Measurements from ENCODE around the gene SLC38A5.
"Not testable (repeated sequence)": the region's sequence is repeated elsewhere in the genome, so short reads cannot be mapped to it uniquely, and the experiment has no call there.

SLC38A5 gene

GRCh38 chrX:48467281-48467761 is 2.7 kb downstream of the SLC38A5 start:
- DNase-seq (ENCODE audit: low read depth) = no peak

- DNase-seq (ENCODE audit: low read depth) = no peak
Observed at GRCh38 chrX:48466696-48467095, 3.4 kb downstream of the SLC38A5 start.

GRCh38 chrX:48465336-48465933 is 4.6 kb downstream of the SLC38A5 start:
- DNase-seq (ENCODE audit: low read depth) = peak; percentile 39

DNA sequence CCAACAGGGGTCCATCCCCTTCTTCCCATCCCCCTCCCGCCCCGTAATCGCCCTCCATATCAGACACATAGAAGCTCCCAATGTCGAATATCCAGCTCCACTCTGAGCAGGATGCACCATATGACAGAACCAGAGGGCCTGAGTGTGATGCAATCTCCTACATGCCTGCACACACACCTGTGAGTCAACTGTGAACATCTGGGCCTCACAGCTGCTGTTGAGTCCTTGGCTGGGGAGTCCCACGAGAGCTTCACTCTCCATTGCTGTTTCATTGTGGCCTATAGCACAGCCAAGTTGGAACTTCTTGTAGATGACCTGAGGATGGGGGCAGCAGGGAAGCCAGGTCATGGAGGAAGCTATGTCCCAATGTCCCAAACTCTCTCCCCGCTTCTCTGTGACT is 8.2 kb downstream of the SLC38A5 start:
- no peak for DNase-seq (ENCODE audit: low read depth)

GRCh38 chrX:48460606-48461005 is 9.5 kb downstream of the SLC38A5 start:
- no peak for DNase-seq (ENCODE audit: low read depth)

GRCh38 chrX:48460031-48460430 is 10.0 kb downstream of the SLC38A5 start:
- DNase-seq (ENCODE audit: low read depth) = no peak

GRCh38 chrX:48459483-48459882 is 10.6 kb downstream of the SLC38A5 start:
- no peak for DNase-seq (ENCODE audit: low read depth)

- DNase-seq (ENCODE audit: low read depth) = no peak
Observed at GRCh38 chrX:48458711-48459110, 11.3 kb downstream of the SLC38A5 start.

DNA sequence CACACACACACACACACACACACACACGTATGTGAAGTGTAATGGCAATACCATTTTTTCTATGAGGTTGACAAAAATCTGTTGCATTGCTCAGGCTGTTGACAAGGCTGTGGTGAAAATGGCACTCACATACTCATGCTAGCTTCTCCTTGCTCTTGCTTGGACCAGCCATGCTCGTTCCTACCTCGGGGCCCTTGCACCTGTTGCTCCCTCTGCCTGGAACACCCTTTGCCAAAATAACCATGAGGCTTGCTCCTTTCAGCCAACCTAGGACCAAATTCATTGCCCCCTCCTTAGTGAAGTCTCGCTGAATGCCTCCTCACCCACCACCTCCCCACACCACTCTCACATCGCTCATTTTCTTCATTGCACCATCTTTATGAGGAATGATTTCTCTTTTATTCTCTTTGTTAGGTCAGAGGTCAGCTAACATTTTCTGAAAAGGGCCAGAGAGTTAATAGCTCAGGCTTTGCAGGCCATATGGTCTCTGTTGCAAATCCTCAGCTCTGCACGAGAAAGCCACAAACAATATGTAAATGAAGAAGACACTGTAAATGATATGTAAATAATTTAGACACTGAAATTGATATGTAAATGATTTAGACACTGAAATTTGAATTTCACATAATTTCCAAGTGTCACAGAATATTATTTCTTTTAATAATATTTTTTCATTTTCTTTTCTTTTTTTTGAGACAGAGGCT is 13.3 kb downstream of the SLC38A5 start:
- DNase-seq (ENCODE audit: low read depth) = no peak

- no peak for DNase-seq (ENCODE audit: low read depth)
Observed at GRCh38 chrX:48451708-48452107, 18.4 kb downstream of the SLC38A5 start.

DNA sequence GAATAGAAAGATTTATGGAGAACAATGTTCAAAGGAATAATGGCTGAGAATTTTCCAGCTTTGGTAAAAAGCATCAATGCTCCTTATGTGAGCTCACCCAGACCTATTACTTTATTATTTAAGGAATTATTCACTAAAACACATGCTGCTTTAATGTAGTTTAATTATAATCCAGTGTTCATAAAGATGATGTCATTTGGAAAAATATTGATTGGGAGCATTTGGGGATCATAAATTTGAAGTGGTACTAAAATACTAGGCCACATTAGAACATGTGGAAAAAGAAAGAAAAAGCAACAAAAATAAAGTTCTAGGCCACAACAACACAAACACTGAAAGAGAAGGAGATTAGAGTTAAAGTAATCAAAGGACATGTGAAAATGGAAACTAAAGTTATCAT is 20.0 kb downstream of the SLC38A5 start:
- no peak for DNase-seq (ENCODE audit: low read depth)

GRCh38 chrX:48447201-48447600 is 22.9 kb downstream of the SLC38A5 start:
- not testable (repeated sequence) for DNase-seq (ENCODE audit: low read depth)

DNA sequence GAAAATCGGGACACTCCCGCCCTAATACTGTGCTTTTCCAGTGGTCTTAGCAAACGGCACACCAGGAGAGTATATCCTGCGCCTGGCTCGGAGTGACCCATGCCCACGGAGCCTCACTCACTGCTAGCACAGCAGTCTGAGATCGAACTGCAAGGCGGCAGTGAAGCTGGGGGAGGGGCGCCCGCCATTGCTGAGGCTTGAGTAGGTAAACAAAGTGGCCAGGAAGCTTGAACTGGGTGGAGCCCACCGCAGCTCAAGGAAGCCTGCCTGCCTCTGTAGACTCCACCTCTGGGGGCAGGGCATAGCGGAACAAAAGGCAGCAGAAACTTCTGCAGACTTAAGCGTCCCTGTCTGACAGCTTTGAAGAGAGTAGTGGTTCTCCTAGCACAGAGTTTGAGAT is 36.3 kb downstream of the SLC38A5 start:
- not testable (repeated sequence) for DNase-seq (ENCODE audit: low read depth)

- not testable (repeated sequence) for DNase-seq (ENCODE audit: low read depth)
Observed at GRCh38 chrX:48430166-48430565, 39.9 kb downstream of the SLC38A5 start.

- not testable (repeated sequence) for DNase-seq (ENCODE audit: low read depth)
Observed at GRCh38 chrX:48429606-48430005, 40.5 kb downstream of the SLC38A5 start.

- DNase-seq (ENCODE audit: low read depth) = not testable (repeated sequence)
Observed at GRCh38 chrX:48427027-48427716, 42.9 kb downstream of the SLC38A5 start.

DNA sequence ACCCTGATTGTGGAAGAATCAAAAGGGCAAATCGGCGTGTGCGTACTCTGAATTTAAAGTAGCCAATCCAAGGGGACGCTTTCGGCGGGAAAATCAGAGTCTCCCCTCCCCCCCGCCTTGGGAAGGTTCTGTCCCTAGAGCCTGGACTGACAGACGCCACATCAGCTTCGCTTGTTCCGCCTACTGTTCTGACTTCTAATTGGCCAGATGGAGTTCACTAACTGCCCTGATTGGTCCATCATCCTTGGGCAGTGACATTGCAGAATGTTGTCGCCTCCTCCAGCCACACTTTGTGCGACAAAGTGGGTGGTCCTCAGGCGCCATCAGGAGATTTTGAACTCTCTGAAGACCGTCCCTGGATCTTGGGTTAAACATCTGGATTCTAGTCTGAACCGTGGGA is 58.2 kb downstream of the SLC38A5 start, which contains the start of gene SSX4B:
Gene SSX4B, minus strand, starts transcription at position 101 of the 400 bp plus-strand sequence. CDS start 588 bp downstream, outside the sequence.
- DNase-seq (ENCODE audit: low read depth) = not testable (repeated sequence)
